Psoas muscle (tissue), 8 donors: Measurements from ENCODE around the gene RNU6-8. TPM values are rescaled to one million over a fixed set of nuclear protein-coding genes. Genes with fewer than 3 reads are reported as not detected.

Experiments used
- ATAC-seq, 4 donors: fragments of 200-7000 bp; cut with Tn5 transposase; one replicate each; pipeline ENCODE4 v1.9.1; 2020; ENCODE audit warnings: moderate library complexity in 3 of 4, mild to moderate bottlenecking in 2 of 4
- DNase-seq, 2 donors: peaks; one replicate each; pipeline ENCODE4 v3.0.0-alpha.2; 2020
- H3K27ac ChIP-seq: fragments of 200-600 bp; one replicate; pipeline ENCODE4 v1.8.0; 2022
- H3K27me3 ChIP-seq, 3 donors: fragments of 200-600 bp in 1 of 3; one replicate each; pipeline versions ENCODE4 v1.6.1 to v1.8.0; 2013 to 2022; ENCODE audit warnings: low read length in 2 of 3, mild to moderate bottlenecking in 2 of 3, moderate library complexity in 1 of 3; ENCODE audit not compliant: insufficient read depth in 3 of 3
- H3K36me3 ChIP-seq, 2 donors: fragments of 200-600 bp in 1 of 2; one replicate each; pipeline versions ENCODE4 v1.6.1 to v1.8.0; 2013 to 2022; ENCODE audit warnings: low read depth in 1 of 2, mild to moderate bottlenecking in 1 of 2, moderate library complexity in 1 of 2; ENCODE audit not compliant: insufficient read depth in 1 of 2
- H3K4me1 ChIP-seq: fragments of 200-600 bp; one replicate; pipeline ENCODE4 v1.8.0; 2022
- H3K4me3 ChIP-seq: fragments of 200-600 bp; one replicate; pipeline ENCODE4 v1.8.0; 2022; ENCODE audit warnings: mild to moderate bottlenecking
- H3K9me3 ChIP-seq: fragments of 200-600 bp; one replicate; pipeline ENCODE4 v1.8.0; 2022
- WGBS, 3 donors: extraction: QIAGEN DNeasy Blood & Tissue Kit; methylation state at CpG; one replicate each; pipeline versions ENCODE4 v1.1.6 to v1.1.7; 2013; 5-methylcytosine and 5-hydroxymethylcytosine counted together
- intact Hi-C, 2 donors: fragments of 100-400 bp; cut with DNase I; formaldehyde crosslinking; loops; one replicate each; pipeline versions ENCODE4 v1.11.0 to v1.14.2; 2022
- polyA plus RNA-seq, 3 donors: library from polyadenylated mRNA; stranded (reverse); fragments of 200-250 nt; gene quantifications; one replicate each; pipeline ENCODE4 v1.2.3, GENCODE V29; 2013
- total RNA-seq, 4 donors: library from RNA; stranded (reverse); fragmentation: NEBNext Ultra II Directional in 2 of 4; extraction: Animal tissue kit (Norgen Biotek cat#: 25700) in 2 of 4; gene quantifications; one replicate each; pipeline versions ENCODE4 v1.2.1 to v1.2.4, GENCODE V29; 2021 to 2023
- TF ChIP-seq, protein P1 (sequence below): fragments of 200-600 bp; IDR thresholded peaks from one replicate; pipeline ENCODE4 v1.8.0; 2022; ENCODE audit warnings: antibody characterized with exemption
- donor health status: healthy with polysubstance abuse.
- donor health status: DM: no; HTN: no; CAD: no; lungs with moderate emphysema.
- donor health status: Bipolar disorder and iron deficiency.
- donor health status: healthy.
- donor health status: DM: yes; HTN: yes; CAD: no.
- donor health status: DM: no; HTN: no; CAD: no.
- donor health status: DM: no; HTN: no; CAD: no.
- donor health status: DM: yes; HTN: yes; CAD: no.

Gene RNU6-8
- total and polyA plus RNA-seq, 7 donors = not detected

DNA sequence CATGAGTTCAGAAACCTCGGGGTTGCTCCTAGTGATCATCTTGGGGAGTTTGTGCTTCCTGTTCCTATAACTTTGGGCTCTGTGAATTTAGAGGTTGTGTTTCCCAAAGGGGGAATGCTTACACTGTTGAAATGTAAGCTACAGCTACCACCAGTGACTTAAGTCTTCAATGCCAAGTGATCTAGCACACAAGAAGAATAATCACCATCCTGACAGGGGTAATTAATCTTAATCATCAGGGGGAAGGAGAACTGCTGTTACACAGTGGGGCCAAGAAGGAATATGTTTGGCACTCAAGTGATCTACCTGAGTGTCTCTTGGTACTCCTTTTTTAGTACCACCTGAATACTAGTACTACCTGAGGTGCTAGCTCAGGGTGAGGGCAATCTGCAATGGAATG, 36.1 kb downstream of the RNU6-8 start:
- Histone ChIP-seq H3K27me3 (no peaks in the 10 kb centered on the region), H3K27ac (no peak overlapping the region), H3K4me3 (no peak overlapping the region), H3K36me3 (no peaks in the 10 kb centered on the region), H3K9me3 (no peaks in the 10 kb centered on the region), H3K4me1 (no peaks in the 10 kb centered on the region)
- TF ChIP-seq, protein P1, sequence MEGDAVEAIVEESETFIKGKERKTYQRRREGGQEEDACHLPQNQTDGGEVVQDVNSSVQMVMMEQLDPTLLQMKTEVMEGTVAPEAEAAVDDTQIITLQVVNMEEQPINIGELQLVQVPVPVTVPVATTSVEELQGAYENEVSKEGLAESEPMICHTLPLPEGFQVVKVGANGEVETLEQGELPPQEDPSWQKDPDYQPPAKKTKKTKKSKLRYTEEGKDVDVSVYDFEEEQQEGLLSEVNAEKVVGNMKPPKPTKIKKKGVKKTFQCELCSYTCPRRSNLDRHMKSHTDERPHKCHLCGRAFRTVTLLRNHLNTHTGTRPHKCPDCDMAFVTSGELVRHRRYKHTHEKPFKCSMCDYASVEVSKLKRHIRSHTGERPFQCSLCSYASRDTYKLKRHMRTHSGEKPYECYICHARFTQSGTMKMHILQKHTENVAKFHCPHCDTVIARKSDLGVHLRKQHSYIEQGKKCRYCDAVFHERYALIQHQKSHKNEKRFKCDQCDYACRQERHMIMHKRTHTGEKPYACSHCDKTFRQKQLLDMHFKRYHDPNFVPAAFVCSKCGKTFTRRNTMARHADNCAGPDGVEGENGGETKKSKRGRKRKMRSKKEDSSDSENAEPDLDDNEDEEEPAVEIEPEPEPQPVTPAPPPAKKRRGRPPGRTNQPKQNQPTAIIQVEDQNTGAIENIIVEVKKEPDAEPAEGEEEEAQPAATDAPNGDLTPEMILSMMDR = no peak
- no peak for DNase-seq
- no peak for ATAC-seq
- WGBS, 3 donors = 89 to 95% (median 94%) methylated on average over 1 of the region's 1 CpG
- intact Hi-C loops = no loop called here

DNA sequence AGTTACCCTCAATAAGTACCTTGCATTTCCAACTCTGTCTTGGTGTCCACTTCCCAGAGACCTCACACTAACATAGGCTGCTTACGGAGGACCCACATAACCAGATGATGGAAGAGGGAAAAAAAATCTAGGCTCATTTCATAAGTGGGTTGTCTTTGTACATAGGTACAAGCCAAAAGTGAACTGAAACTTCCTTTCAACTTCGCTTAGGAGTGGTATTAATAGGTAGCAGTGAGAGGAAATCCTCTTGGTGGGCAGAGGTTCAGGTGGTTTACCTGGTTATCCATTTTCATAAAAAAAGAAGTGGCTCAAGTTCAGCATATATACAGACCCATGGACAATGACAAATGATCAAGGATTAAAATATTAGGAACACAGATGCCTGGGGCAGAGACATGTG, 37.0 kb downstream of the RNU6-8 start:
- 93 to 96% (median 95%) methylated on average over 2 of the region's 2 CpGs for WGBS, 3 donors
- no peaks in the 10 kb centered on the region for H3K27me3 ChIP-seq
- no peak overlapping the region for H3K4me3 ChIP-seq
- H3K27ac ChIP-seq = no peak overlapping the region
- no peaks in the 10 kb centered on the region for H3K4me1 ChIP-seq
- no peak for ATAC-seq
- no peak for DNase-seq
- TF ChIP-seq, protein P1 = no peak
- H3K9me3 ChIP-seq = no peaks in the 10 kb centered on the region
- H3K36me3 ChIP-seq = no peaks in the 10 kb centered on the region
- intact Hi-C loops = no loop called here

Other genes starting within 250 kb of the RNU6-8 start
- 10 to 100 TPM; 56.9 to 81.8 (median 64.4) TPM for gene ARHGAP5, start 126.0 kb downstream of the RNU6-8 start, total RNA-seq
- gene ARHGAP5, start 126.0 kb downstream of the RNU6-8 start, polyA plus RNA-seq = 10 to 100 TPM; 12.8 to 34.7 (median 34.3) TPM
- not detected for gene RNU6-7, start 1.2 kb downstream of the RNU6-8 start, total RNA-seq
- gene RNU6-7, start 1.2 kb downstream of the RNU6-8 start, polyA plus RNA-seq = not detected
- gene AKAP6, start 126.0 kb upstream of the RNU6-8 start, total RNA-seq = 100 to 1,000 TPM; 113 to 173 (median 152) TPM
- 10 to 100 TPM in 2 of 3 donors, 1 to 10 TPM in 1; 9.1 to 15.5 (median 14.3) TPM for gene AKAP6, start 126.0 kb upstream of the RNU6-8 start, polyA plus RNA-seq